Hepatocyte (in vitro differentiated cells): ENCODE results near the gene AKR1E2.

Experiments used
- CTCF ChIP-seq: fragments of 200-600 bp; sonication (generic); IDR thresholded peaks from 2 replicates; pipeline ENCODE4 v1.5.1; 2016; ENCODE audit warnings: antibody characterized with exemption, mild to moderate bottlenecking; ENCODE audit not compliant: poor library complexity
- EZH2 ChIP-seq: fragments of 200-600 bp; sonication (generic); IDR thresholded peaks from 2 replicates; pipeline ENCODE4 v1.6.1; 2016; ENCODE audit warnings: antibody characterized with exemption, mild to moderate bottlenecking, borderline replicate concordance

- TF ChIP-seq CTCF (no peak), EZH2 (no peak)
Observed at GRCh38 chr10:4868357-4868657, 42.3 kb downstream of the AKR1E2 start.
